Measurements from ENCODE around the gene PPIG. TPM values are rescaled to one million over a fixed set of nuclear protein-coding genes. Genes with fewer than 3 reads are reported as not detected.
A peak's percentile ranks its signal among the peaks of the same experiment; 100 is the strongest.

Gene PPIG
- total and polyA plus RNA-seq, 4 donors, result 15.2 to 49.3 (median 24.2) TPM

DNA sequence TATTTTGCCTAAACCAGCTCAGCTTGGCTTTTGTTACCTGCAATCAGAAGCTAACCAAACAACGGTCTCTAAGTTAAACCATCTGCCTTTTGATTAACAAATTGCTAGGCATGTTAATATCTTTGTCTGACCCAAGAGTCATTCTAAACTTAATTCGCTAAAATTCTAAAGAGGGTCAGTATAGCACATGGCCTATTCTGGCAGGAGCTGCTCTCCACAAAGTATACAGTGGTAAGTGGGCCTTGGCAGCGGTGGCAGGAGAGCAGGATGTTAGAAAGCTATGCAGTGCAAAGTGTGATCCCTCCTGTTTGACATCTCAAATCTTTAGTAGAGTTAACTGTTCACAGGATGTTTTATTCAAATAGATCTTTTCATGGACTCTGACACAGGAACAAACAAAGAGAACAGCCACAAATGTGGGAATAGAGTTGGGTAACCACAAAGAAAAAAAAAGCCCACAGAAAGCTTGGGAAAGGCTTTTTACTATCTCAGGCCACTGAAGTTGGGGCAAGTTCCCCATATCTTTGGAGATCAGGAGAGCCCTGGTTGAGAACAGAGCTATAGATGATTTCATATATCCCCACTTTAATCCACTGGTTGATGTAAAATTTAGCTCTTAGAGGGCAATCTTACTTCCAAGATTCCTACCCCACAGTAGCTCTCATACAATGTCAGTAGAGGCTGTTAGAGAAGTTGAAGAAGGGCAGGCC, 99.4 kb downstream of the PPIG start:
- Histone ChIP-seq H3K4me1 (ENCODE audit: control insufficient read depth in 4 of 4, insufficient read depth in 4 of 4, low read length in 3 of 4) (peaks cover 3 to 17% (median 10%) of the 10 kb centered on the region in 4 donors), H3K27me3 (ENCODE audit: control insufficient read depth in 4 of 4, insufficient read depth in 4 of 4, low read length in 3 of 4) (no peaks in the 10 kb centered on the region), H3K4me3 (ENCODE audit: low read depth in 1 of 3, low read length in 3 of 3) (no peak overlapping the region), H3K9ac (ENCODE audit: low read depth in 1 of 2, low read length in 2 of 2) (peak overlapping the region in 1 of 2 donors; percentile 53), H3K36me3 (ENCODE audit: control insufficient read depth in 4 of 4, insufficient read depth in 3 of 4, low read depth in 1 of 4, low read length in 3 of 4) (no peaks in the 10 kb centered on the region), H3K9me3 (ENCODE audit: control insufficient read depth in 4 of 4, low read length in 3 of 4) (no peaks in the 10 kb centered on the region), H3K27ac (ENCODE audit: low read depth in 1 of 2, low read length in 2 of 2) (peak overlapping the region; percentile 73 to 90)
- peak; percentile 73 for TF ChIP-seq YY1 (IDR thresholded peaks at IDR 0.05)
- peak; percentile 41 for TF ChIP-seq FOXA2 (IDR thresholded peaks at IDR 0.05)
- TF ChIP-seq GABPA (IDR thresholded peaks at IDR 0.05 in 1 of 2, conservative IDR thresholded peaks at IDR 0.05 in 1 of 2), result peak; percentile 30 to 86
- no peak for TF ChIP-seq NR2F2 (IDR thresholded peaks at IDR 0.05)
- TF ChIP-seq, protein P1, sequence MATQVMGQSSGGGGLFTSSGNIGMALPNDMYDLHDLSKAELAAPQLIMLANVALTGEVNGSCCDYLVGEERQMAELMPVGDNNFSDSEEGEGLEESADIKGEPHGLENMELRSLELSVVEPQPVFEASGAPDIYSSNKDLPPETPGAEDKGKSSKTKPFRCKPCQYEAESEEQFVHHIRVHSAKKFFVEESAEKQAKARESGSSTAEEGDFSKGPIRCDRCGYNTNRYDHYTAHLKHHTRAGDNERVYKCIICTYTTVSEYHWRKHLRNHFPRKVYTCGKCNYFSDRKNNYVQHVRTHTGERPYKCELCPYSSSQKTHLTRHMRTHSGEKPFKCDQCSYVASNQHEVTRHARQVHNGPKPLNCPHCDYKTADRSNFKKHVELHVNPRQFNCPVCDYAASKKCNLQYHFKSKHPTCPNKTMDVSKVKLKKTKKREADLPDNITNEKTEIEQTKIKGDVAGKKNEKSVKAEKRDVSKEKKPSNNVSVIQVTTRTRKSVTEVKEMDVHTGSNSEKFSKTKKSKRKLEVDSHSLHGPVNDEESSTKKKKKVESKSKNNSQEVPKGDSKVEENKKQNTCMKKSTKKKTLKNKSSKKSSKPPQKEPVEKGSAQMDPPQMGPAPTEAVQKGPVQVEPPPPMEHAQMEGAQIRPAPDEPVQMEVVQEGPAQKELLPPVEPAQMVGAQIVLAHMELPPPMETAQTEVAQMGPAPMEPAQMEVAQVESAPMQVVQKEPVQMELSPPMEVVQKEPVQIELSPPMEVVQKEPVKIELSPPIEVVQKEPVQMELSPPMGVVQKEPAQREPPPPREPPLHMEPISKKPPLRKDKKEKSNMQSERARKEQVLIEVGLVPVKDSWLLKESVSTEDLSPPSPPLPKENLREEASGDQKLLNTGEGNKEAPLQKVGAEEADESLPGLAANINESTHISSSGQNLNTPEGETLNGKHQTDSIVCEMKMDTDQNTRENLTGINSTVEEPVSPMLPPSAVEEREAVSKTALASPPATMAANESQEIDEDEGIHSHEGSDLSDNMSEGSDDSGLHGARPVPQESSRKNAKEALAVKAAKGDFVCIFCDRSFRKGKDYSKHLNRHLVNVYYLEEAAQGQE (IDR thresholded peaks at IDR 0.05), result peak; percentile 58
- peak; percentile 71 for TF ChIP-seq HNF4G (IDR thresholded peaks at IDR 0.05)
- TF ChIP-seq, protein P2, sequence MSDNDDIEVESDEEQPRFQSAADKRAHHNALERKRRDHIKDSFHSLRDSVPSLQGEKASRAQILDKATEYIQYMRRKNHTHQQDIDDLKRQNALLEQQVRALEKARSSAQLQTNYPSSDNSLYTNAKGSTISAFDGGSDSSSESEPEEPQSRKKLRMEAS (IDR thresholded peaks at IDR 0.05), result no peak
- TF ChIP-seq FOXA1 (IDR thresholded peaks at IDR 0.05), result no peak
- TF ChIP-seq, protein P3, sequence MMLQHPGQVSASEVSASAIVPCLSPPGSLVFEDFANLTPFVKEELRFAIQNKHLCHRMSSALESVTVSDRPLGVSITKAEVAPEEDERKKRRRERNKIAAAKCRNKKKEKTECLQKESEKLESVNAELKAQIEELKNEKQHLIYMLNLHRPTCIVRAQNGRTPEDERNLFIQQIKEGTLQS (IDR thresholded peaks at IDR 0.05), result peak; percentile 51
- no peak for TF ChIP-seq EGR1 (IDR thresholded peaks at IDR 0.05; ENCODE audit: low read depth in 2 of 2)
- TF ChIP-seq JUND (IDR thresholded peaks at IDR 0.05), result peak; percentile 55 to 71
- TF ChIP-seq, protein P4, sequence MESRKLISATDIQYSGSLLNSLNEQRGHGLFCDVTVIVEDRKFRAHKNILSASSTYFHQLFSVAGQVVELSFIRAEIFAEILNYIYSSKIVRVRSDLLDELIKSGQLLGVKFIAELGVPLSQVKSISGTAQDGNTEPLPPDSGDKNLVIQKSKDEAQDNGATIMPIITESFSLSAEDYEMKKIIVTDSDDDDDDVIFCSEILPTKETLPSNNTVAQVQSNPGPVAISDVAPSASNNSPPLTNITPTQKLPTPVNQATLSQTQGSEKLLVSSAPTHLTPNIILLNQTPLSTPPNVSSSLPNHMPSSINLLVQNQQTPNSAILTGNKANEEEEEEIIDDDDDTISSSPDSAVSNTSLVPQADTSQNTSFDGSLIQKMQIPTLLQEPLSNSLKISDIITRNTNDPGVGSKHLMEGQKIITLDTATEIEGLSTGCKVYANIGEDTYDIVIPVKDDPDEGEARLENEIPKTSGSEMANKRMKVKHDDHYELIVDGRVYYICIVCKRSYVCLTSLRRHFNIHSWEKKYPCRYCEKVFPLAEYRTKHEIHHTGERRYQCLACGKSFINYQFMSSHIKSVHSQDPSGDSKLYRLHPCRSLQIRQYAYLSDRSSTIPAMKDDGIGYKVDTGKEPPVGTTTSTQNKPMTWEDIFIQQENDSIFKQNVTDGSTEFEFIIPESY (IDR thresholded peaks at IDR 0.05), result peak; percentile 80
- peak; percentile 94 for TF ChIP-seq SP1 (IDR thresholded peaks at IDR 0.05)
- no peak for TF ChIP-seq TAF1 (conservative IDR thresholded peaks at IDR 0.05)
- TF ChIP-seq RAD21 (IDR thresholded peaks at IDR 0.05), result peak; percentile 54 to 56
- TF ChIP-seq RXRA (IDR thresholded peaks at IDR 0.05), result peak in 1 of 2 donors; percentile 68
- TF ChIP-seq, protein P5, sequence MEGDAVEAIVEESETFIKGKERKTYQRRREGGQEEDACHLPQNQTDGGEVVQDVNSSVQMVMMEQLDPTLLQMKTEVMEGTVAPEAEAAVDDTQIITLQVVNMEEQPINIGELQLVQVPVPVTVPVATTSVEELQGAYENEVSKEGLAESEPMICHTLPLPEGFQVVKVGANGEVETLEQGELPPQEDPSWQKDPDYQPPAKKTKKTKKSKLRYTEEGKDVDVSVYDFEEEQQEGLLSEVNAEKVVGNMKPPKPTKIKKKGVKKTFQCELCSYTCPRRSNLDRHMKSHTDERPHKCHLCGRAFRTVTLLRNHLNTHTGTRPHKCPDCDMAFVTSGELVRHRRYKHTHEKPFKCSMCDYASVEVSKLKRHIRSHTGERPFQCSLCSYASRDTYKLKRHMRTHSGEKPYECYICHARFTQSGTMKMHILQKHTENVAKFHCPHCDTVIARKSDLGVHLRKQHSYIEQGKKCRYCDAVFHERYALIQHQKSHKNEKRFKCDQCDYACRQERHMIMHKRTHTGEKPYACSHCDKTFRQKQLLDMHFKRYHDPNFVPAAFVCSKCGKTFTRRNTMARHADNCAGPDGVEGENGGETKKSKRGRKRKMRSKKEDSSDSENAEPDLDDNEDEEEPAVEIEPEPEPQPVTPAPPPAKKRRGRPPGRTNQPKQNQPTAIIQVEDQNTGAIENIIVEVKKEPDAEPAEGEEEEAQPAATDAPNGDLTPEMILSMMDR (IDR thresholded peaks at IDR 0.05; ENCODE audit: low read depth, low read length, missing input control), result no peak
- peak; percentile 91 to 93 for TF ChIP-seq HNF4A (conservative IDR thresholded peaks at IDR 0.05)
- no peak for DNase-seq (ENCODE audit: low spot score)
- WGBS, result 24% methylated on average over 3 of the region's 3 CpGs
